Measurements from ENCODE around the gene AKAP6.
"Not testable (repeated sequence)": the region's sequence is repeated elsewhere in the genome, so short reads cannot be mapped to it uniquely, and the experiment has no call there.

Gene AKAP6

DNA sequence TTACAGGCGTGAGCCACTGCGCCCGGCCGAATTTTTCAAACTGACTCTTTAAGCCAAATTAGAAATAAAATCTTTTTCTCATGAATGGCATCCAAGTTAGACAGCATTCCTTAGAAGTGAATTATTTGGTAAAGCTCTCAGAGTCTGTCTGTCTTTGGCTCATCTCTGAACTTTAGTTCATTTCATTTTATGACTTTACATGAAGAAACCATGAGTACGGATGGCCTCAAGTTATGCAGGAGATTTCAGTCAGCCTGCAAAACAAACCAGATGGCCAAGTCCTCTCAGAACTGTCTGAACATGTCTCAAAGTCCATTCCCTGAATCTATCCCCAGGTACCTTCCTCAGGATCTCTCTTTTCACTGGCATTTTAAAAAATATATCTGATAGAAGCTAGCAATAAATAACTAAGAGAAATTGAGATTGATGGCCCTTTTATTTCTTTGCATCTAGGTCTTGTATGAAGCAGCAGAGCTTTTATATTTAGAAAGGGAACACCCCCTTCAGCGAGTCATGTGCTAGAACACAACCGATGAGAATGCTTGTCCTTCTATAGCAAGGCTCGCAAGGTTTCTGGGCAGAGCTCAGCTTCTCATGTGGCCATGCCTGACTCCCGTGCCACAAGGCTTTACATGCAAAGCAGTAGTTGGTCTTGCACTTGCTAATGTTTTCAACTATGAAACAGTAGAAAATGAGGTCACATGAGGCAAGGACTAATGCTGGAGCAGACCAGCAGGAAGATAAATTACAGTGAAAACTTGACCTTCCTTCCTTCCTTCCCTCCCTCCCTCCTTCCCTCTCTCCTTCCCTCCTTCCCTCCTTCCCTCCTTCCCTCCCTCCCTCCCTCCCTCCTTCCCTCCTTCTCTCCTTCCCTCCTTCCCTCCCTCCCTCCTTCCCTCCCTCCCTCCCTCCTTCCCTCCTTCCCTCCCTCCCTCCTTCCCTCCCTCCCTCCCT, 125.0 kb downstream of the AKAP6 start:
- FAIRE-seq (no peak), DNase-seq (ENCODE audit: insufficient read length, low spot score) (no peak)
- no peak for TF ChIP-seq CTCF (IDR thresholded peaks at IDR 0.05; ENCODE audit: insufficient read depth, missing control alignments)

- TF ChIP-seq CTCF (IDR thresholded peaks at IDR 0.05; ENCODE audit: insufficient read depth, missing control alignments): no peak
- FAIRE-seq (no peak), DNase-seq (ENCODE audit: insufficient read length, low spot score) (no peak)
These were observed 128.3 kb downstream of the AKAP6 start for GRCh38 chr14:32457213-32457920.

DNA sequence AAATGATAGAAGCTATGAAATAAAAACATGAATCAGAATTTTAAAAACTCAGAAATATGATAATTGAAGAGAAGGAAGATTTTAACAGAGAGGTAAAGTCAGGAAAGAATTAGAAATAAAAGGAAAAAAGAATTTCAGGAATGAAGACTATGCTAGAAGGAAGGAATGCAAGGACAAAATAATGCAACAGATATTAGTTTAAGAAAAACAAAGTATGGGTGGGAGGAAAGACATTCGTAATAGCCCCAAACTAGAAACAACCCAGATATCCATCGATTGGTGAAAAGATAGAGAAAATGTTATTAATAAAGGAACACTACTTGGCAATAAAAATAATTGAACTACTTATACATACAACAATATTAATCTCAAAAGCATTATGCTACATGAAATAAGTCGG, 129.6 kb downstream of the AKAP6 start:
- DNase-seq (ENCODE audit: insufficient read length, low spot score): no peak
- no peak for FAIRE-seq
- no peak for TF ChIP-seq CTCF (IDR thresholded peaks at IDR 0.05; ENCODE audit: insufficient read depth, missing control alignments)

DNA sequence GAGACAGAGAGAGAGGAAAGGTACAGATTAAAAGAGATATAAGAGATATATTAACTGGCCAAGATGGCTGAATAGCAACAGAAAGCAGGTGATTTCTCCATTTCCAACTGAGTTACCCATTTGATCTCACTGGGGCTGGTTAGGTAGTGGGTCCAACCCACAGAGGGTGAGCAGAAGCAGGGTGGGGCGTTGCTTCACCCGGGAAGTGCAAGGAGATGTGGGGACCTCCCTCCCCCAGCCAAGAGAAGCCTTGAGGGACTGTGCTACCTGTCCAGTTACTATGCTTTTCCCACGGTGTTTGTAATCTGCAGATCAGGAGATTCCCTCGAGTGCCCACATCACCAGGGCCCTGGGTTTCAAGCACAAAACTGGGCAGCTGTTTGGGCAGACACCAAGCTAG, 131.2 kb downstream of the AKAP6 start:
- no peak for TF ChIP-seq CTCF (IDR thresholded peaks at IDR 0.05; ENCODE audit: insufficient read depth, missing control alignments)
- FAIRE-seq: no peak
- DNase-seq (ENCODE audit: insufficient read length, low spot score): no peak

- not testable (repeated sequence) for FAIRE-seq
These were observed 133.5 kb downstream of the AKAP6 start for GRCh38 chr14:32462553-32462952.

DNA sequence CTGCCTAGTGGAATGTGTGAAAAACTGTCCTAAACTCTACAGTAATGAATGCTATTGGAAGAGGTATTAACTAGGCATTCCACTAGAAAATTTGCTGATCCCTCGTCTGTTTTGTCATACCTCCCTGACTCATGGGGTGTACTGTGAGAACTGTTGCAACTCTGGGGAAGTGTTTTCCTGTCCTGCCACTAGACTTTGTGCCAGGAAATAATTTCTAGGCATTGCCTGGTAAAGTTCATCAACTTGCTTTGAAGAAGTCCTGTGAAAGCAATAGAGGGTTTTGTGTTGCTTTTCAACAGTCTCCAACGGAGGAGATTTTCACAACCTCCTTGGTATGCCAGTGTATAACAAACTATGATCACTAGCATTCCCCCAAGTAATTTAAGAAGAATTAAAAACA, 139.9 kb downstream of the AKAP6 start:
- FAIRE-seq (no peak), DNase-seq (ENCODE audit: insufficient read length, low spot score) (no peak)
- no peak for TF ChIP-seq CTCF (IDR thresholded peaks at IDR 0.05; ENCODE audit: insufficient read depth, missing control alignments)

More at GRCh38 chr14:32462553-32462952, 133.5 kb downstream of the AKAP6 start:
- DNase-seq (ENCODE audit: insufficient read length, low spot score): not testable (repeated sequence)

GRCh38 chr14:32469388-32470160, 140.5 kb downstream of the AKAP6 start:
- peak; percentile 41 for FAIRE-seq
- TF ChIP-seq CTCF (IDR thresholded peaks at IDR 0.05; ENCODE audit: insufficient read depth, missing control alignments): peak; percentile 70
- no peak for DNase-seq (ENCODE audit: insufficient read length, low spot score)

Data from D721Med (cell line).